ENCODE results near the gene ADAMTS12.

GRCh38 chr5:33842456-33842855 is 49.3 kb downstream of the ADAMTS12 start:
- TF ChIP-seq GATA2 (IDR thresholded peaks at IDR 0.05; ENCODE audit: low read depth, low read length): no peak
- no peak for TF ChIP-seq GATA3 (IDR thresholded peaks at IDR 0.05; ENCODE audit: low read depth, low read length)

All from SH-SY5Y (cell line).